Measurements from ENCODE around the gene CDC26. TPM values are rescaled to one million over a fixed set of nuclear protein-coding genes. Genes with fewer than 3 reads are reported as not detected.

Gene CDC26
- total RNA-seq, 1 donor from 2014 or later: 37.5 TPM

Other genes starting within 250 kb of the CDC26 start
- 0.10 and 0.15 TPM in 2 replicates for gene ZFP37, start 218.8 kb downstream of the CDC26 start, total RNA-seq
- gene SLC31A2, start 124.6 kb downstream of the CDC26 start, total RNA-seq: 5.0 and 5.2 TPM in 2 replicates
- 41.0 and 43.7 TPM in 2 replicates for gene FKBP15, start 54.3 kb downstream of the CDC26 start, total RNA-seq
- gene SLC31A1, start 54.0 kb downstream of the CDC26 start, total RNA-seq: 9.4 and 9.5 TPM in 2 replicates
- gene PRPF4, start 86 bp upstream of the CDC26 start, total RNA-seq: 34.8 and 36.4 TPM in 2 replicates
- gene RNF183, start 27.8 kb upstream of the CDC26 start, total RNA-seq: 0.34 TPM in 1 of 2 replicates, not detected in the other
- 1.2 and 2.0 TPM in 2 replicates for gene WDR31, start 64.7 kb upstream of the CDC26 start, total RNA-seq
- 10.9 and 11.4 TPM in 2 replicates for gene BSPRY, start 74.0 kb upstream of the CDC26 start, total RNA-seq
- 21.0 and 22.3 TPM in 2 replicates for gene HDHD3, start 101.4 kb upstream of the CDC26 start, total RNA-seq
- 32.0 and 34.7 TPM in 2 replicates for gene ALAD, start 125.7 kb upstream of the CDC26 start, total RNA-seq
- 75.7 and 77.1 TPM in 2 replicates for gene POLE3, start 135.1 kb upstream of the CDC26 start, total RNA-seq
- 0.22 and 0.49 TPM in 2 replicates for gene C9orf43, start 135.2 kb upstream of the CDC26 start, total RNA-seq
- gene RGS3, start 188.2 kb upstream of the CDC26 start, total RNA-seq: 31.2 and 35.9 TPM in 2 replicates

Data from T-helper 1 cell treated with Interleukin-12 subunit alpha and Interleukin-12 subunit beta and Interleukin-4 antibody, amounts not matched to agents 30 ng/mL and 1 ng/mL, for 36 hours (primary cell).